ENCODE results near the gene SLIT1.

SLIT1 gene

GRCh38 chr10:97024168-97025073, 161.3 kb downstream of the SLIT1 start:
- Histone ChIP-seq H2AFZ (ENCODE audit: low read depth, low read length) (no peak overlapping the region), H3K36me3 (ENCODE audit: insufficient read depth, low read length) (peaks cover 20% of the 10 kb centered on the region), H3K4me1 (ENCODE audit: insufficient read depth, low read length) (peaks cover 32% of the 10 kb centered on the region), H3K4me3 (ENCODE audit: low read length) (no peak overlapping the region), H3K27me3 (ENCODE audit: insufficient read depth, low read length) (no peaks in the 10 kb centered on the region), H3K9me3 (ENCODE audit: low read length) (no peaks in the 10 kb centered on the region)

- Histone ChIP-seq H3K27me3 (ENCODE audit: insufficient read depth, low read length) (no peaks in the 10 kb centered on the region), H3K4me1 (ENCODE audit: insufficient read depth, low read length) (peaks cover 34% of the 10 kb centered on the region), H2AFZ (ENCODE audit: low read depth, low read length) (no peak overlapping the region), H3K9me3 (ENCODE audit: low read length) (no peaks in the 10 kb centered on the region), H3K36me3 (ENCODE audit: insufficient read depth, low read length) (peaks cover 14% of the 10 kb centered on the region), H3K4me3 (ENCODE audit: low read length) (no peak overlapping the region)
These were observed 162.2 kb downstream of the SLIT1 start for GRCh38 chr10:97023401-97024167.

GRCh38 chr10:97022616-97023015, 163.1 kb downstream of the SLIT1 start:
- peaks cover 9% of the 10 kb centered on the region for H3K36me3 ChIP-seq (ENCODE audit: insufficient read depth, low read length)
- H3K27me3 ChIP-seq (ENCODE audit: insufficient read depth, low read length) = no peaks in the 10 kb centered on the region
- H2AFZ ChIP-seq (ENCODE audit: low read depth, low read length) = no peak overlapping the region
- H3K4me3 ChIP-seq (ENCODE audit: low read length) = no peak overlapping the region
- peaks cover 34% of the 10 kb centered on the region for H3K4me1 ChIP-seq (ENCODE audit: insufficient read depth, low read length)
- no peaks in the 10 kb centered on the region for H3K9me3 ChIP-seq (ENCODE audit: low read length)

GRCh38 chr10:97020452-97021400, 165.0 kb downstream of the SLIT1 start:
- peaks cover 5% of the 10 kb centered on the region for H3K36me3 ChIP-seq (ENCODE audit: insufficient read depth, low read length)
- peaks cover 37% of the 10 kb centered on the region for H3K4me1 ChIP-seq (ENCODE audit: insufficient read depth, low read length)
- H3K27me3 ChIP-seq (ENCODE audit: insufficient read depth, low read length) = no peaks in the 10 kb centered on the region
- no peak overlapping the region for H3K4me3 ChIP-seq (ENCODE audit: low read length)
- no peaks in the 10 kb centered on the region for H3K9me3 ChIP-seq (ENCODE audit: low read length)
- no peak overlapping the region for H2AFZ ChIP-seq (ENCODE audit: low read depth, low read length)

- Histone ChIP-seq H3K4me3 (ENCODE audit: low read length) (no peak overlapping the region), H3K4me1 (ENCODE audit: insufficient read depth, low read length) (peaks cover 37% of the 10 kb centered on the region), H3K9me3 (ENCODE audit: low read length) (no peaks in the 10 kb centered on the region), H3K27me3 (ENCODE audit: insufficient read depth, low read length) (no peaks in the 10 kb centered on the region), H3K36me3 (ENCODE audit: insufficient read depth, low read length) (peaks cover 5% of the 10 kb centered on the region), H2AFZ (ENCODE audit: low read depth, low read length) (no peak overlapping the region)
These were observed 166.4 kb downstream of the SLIT1 start for GRCh38 chr10:97019213-97019844.

- Histone ChIP-seq H3K9me3 (ENCODE audit: low read length) (no peaks in the 10 kb centered on the region), H3K4me1 (ENCODE audit: insufficient read depth, low read length) (peaks cover 37% of the 10 kb centered on the region), H3K27me3 (ENCODE audit: insufficient read depth, low read length) (no peaks in the 10 kb centered on the region), H3K36me3 (ENCODE audit: insufficient read depth, low read length) (peaks cover 9% of the 10 kb centered on the region), H2AFZ (ENCODE audit: low read depth, low read length) (no peak overlapping the region), H3K4me3 (ENCODE audit: low read length) (no peak overlapping the region)
These were observed 167.2 kb downstream of the SLIT1 start for GRCh38 chr10:97018251-97019212.

GRCh38 chr10:97017474-97017903, 168.3 kb downstream of the SLIT1 start:
- no peaks in the 10 kb centered on the region for H3K9me3 ChIP-seq (ENCODE audit: low read length)
- no peak overlapping the region for H3K4me3 ChIP-seq (ENCODE audit: low read length)
- H3K27me3 ChIP-seq (ENCODE audit: insufficient read depth, low read length) = no peaks in the 10 kb centered on the region
- no peak overlapping the region for H2AFZ ChIP-seq (ENCODE audit: low read depth, low read length)
- H3K4me1 ChIP-seq (ENCODE audit: insufficient read depth, low read length) = peaks cover 35% of the 10 kb centered on the region
- H3K36me3 ChIP-seq (ENCODE audit: insufficient read depth, low read length) = peaks cover 12% of the 10 kb centered on the region

- Histone ChIP-seq H3K27me3 (ENCODE audit: insufficient read depth, low read length) (no peaks in the 10 kb centered on the region), H3K36me3 (ENCODE audit: insufficient read depth, low read length) (peaks cover 12% of the 10 kb centered on the region), H3K9me3 (ENCODE audit: low read length) (no peaks in the 10 kb centered on the region), H3K4me3 (ENCODE audit: low read length) (no peak overlapping the region), H2AFZ (ENCODE audit: low read depth, low read length) (no peak overlapping the region), H3K4me1 (ENCODE audit: insufficient read depth, low read length) (peaks cover 29% of the 10 kb centered on the region)
These were observed 168.9 kb downstream of the SLIT1 start for GRCh38 chr10:97016728-97017473.

- H3K27me3 ChIP-seq (ENCODE audit: insufficient read depth, low read length) = no peaks in the 10 kb centered on the region
- no peak overlapping the region for H2AFZ ChIP-seq (ENCODE audit: low read depth, low read length)
- H3K9me3 ChIP-seq (ENCODE audit: low read length) = peaks cover 4% of the 10 kb centered on the region
- peaks cover 17% of the 10 kb centered on the region for H3K36me3 ChIP-seq (ENCODE audit: insufficient read depth, low read length)
- H3K4me1 ChIP-seq (ENCODE audit: insufficient read depth, low read length) = peaks cover 13% of the 10 kb centered on the region
- no peak overlapping the region for H3K4me3 ChIP-seq (ENCODE audit: low read length)
These were observed 170.5 kb downstream of the SLIT1 start for GRCh38 chr10:97015240-97015639.

GRCh38 chr10:97013983-97014382, 171.8 kb downstream of the SLIT1 start:
- Histone ChIP-seq H3K4me3 (ENCODE audit: low read length) (no peak overlapping the region), H3K4me1 (ENCODE audit: insufficient read depth, low read length) (peaks cover 3% of the 10 kb centered on the region), H3K36me3 (ENCODE audit: insufficient read depth, low read length) (peaks cover 17% of the 10 kb centered on the region), H3K9me3 (ENCODE audit: low read length) (peaks cover 9% of the 10 kb centered on the region), H2AFZ (ENCODE audit: low read depth, low read length) (no peak overlapping the region), H3K27me3 (ENCODE audit: insufficient read depth, low read length) (no peaks in the 10 kb centered on the region)

- Histone ChIP-seq H3K27me3 (ENCODE audit: insufficient read depth, low read length) (no peaks in the 10 kb centered on the region), H3K9me3 (ENCODE audit: low read length) (peaks cover 9% of the 10 kb centered on the region), H3K4me3 (ENCODE audit: low read length) (no peak overlapping the region), H2AFZ (ENCODE audit: low read depth, low read length) (no peak overlapping the region), H3K36me3 (ENCODE audit: insufficient read depth, low read length) (peaks cover 17% of the 10 kb centered on the region), H3K4me1 (ENCODE audit: insufficient read depth, low read length) (peaks cover 3% of the 10 kb centered on the region)
These were observed 172.2 kb downstream of the SLIT1 start for GRCh38 chr10:97013568-97013967.

Data from neuron (in vitro differentiated cells).